Kidney (tissue), 14 donors: ENCODE results near the gene B3GALT5. TPM values are rescaled to one million over a fixed set of nuclear protein-coding genes. Genes with fewer than 3 reads are reported as not detected.
A peak's percentile ranks its signal among the peaks of the same experiment; 100 is the strongest.

Experiments used
- DNase-seq, 5 donors: peaks; one replicate each; pipeline ENCODE4 v3.0.0-alpha.2; 2013 to 2020
- FAIRE-seq: peaks from 2 replicates; lab custom pipeline; 2012; peaks lifted over from hg19 to GRCh38; lab: Jason Lieb, UNC
- H3K27ac ChIP-seq, 2 donors: one replicate each; pipeline ENCODE4 v1.7.0; 2013; ENCODE audit warnings: low read depth in 2 of 2, low read length in 2 of 2, inconsistent platforms in 1 of 2
- H3K27me3 ChIP-seq: one replicate; pipeline ENCODE4 v1.7.1; 2013; ENCODE audit warnings: low read length, inconsistent platforms; ENCODE audit not compliant: control insufficient read depth, insufficient read depth
- H3K36me3 ChIP-seq, 3 donors: one replicate each; pipeline versions ENCODE4 v1.7.0 to v1.7.1; 2013; ENCODE audit warnings: low read length in 3 of 3, control low read depth in 1 of 3, inconsistent platforms in 1 of 3; ENCODE audit not compliant: insufficient read depth in 3 of 3, control insufficient read depth in 2 of 3
- H3K4me1 ChIP-seq, 3 donors: one replicate each; pipeline versions ENCODE4 v1.7.0 to v1.7.1; 2013; ENCODE audit warnings: low read length in 3 of 3, inconsistent platforms in 1 of 3, low read depth in 1 of 3; ENCODE audit not compliant: control insufficient read depth in 2 of 3, insufficient read depth in 2 of 3
- H3K4me3 ChIP-seq, 3 donors: one replicate each; pipeline versions ENCODE4 v1.7.0 to v1.8.1; 2013; ENCODE audit warnings: low read length in 3 of 3, control low read depth in 1 of 3, inconsistent platforms in 1 of 3
- H3K9ac ChIP-seq, 3 donors: one replicate each; pipeline versions ENCODE4 v1.7.0 to v1.7.1; 2013; ENCODE audit warnings: low read length in 3 of 3, control low read depth in 1 of 3, inconsistent platforms in 1 of 3
- H3K9me3 ChIP-seq, 3 donors: one replicate each; pipeline versions ENCODE4 v1.7.0 to v1.7.1; 2013; ENCODE audit warnings: low read length in 3 of 3, control low read depth in 1 of 3, inconsistent platforms in 1 of 3; ENCODE audit not compliant: control insufficient read depth in 2 of 3, insufficient read depth in 1 of 3
- CTCF ChIP-seq: IDR thresholded peaks from 3 replicates; pipeline ENCODE4 v1.5.1; 2012; ENCODE audit warnings: mild to moderate bottlenecking, moderate library complexity, borderline replicate concordance; ENCODE audit not compliant: insufficient read depth; ENCODE audit errors: extremely low read depth
- intact Hi-C: fragments of 100-400 bp; cut with DNase I; formaldehyde crosslinking; loops from one replicate; pipeline ENCODE4 v1.11.1; 2022
- polyA plus RNA-seq: library from polyadenylated mRNA; stranded (reverse); fragments of 350-450 nt; fragmentation: Illumina TruSeq; extraction: RNeasy Lipid Tissue Mini Kit (QIAGEN cat#74804); gene quantifications from one replicate; pipeline ENCODE4 v1.2.3, GENCODE V29; 2014; ENCODE audit warnings: low read depth, low replicate concordance; ENCODE audit not compliant: insufficient read depth
- total RNA-seq: library from RNA; stranded (reverse); fragmentation: NEBNext Ultra II Directional; extraction: Animal tissue kit (Norgen Biotek cat#: 25700); gene quantifications from one replicate; pipeline ENCODE4 v1.2.1, GENCODE V29; 2021
- donor health status: control.
- donor health status: control.
- donor health status: control.
- donor health status: control.
- donor health status: control.
- donor health status: DM: yes; HTN: yes; CAD: no.
- donor health status: Normal renal cell carcinoma (clear cell type).

The B3GALT5 gene
- total and polyA plus RNA-seq, 2 donors from 2014 or later = 0.24 to 5.6 TPM

DNA sequence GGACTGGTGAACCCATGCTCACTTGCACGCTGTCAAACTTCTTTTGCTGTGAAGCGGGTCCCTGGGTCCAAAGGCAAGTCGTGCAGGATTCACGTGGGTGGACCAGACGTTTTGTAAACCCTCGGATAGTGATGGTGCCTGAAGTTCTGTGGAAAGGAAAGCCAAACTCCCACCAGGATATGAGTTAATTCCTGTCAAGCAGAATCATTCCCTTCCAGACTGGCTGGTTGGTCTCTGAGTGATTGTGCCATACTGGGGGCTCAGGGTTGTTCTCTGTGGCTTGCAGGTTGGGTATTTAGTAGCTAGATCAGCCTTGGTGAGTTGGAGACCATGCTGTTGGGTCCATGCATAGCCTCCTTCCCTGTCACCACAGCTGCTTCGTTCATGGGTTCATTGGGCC is 99.5 kb downstream of the B3GALT5 start:
- Histone ChIP-seq H3K4me1 (no peaks in the 10 kb centered on the region), H3K36me3 (no peaks in the 10 kb centered on the region), H3K27ac (no peak overlapping the region), H3K9me3 (no peaks in the 10 kb centered on the region), H3K4me3 (no peak overlapping the region), H3K9ac (no peak overlapping the region), H3K27me3 (no peaks in the 10 kb centered on the region)
- intact Hi-C loops = loop anchor here (5.0 kb wide), 1 partner anchor 195 kb away; no protein-coding TSS in a partner anchor
- no peak for TF ChIP-seq CTCF
- no peak for FAIRE-seq
- no peak for DNase-seq

DNA sequence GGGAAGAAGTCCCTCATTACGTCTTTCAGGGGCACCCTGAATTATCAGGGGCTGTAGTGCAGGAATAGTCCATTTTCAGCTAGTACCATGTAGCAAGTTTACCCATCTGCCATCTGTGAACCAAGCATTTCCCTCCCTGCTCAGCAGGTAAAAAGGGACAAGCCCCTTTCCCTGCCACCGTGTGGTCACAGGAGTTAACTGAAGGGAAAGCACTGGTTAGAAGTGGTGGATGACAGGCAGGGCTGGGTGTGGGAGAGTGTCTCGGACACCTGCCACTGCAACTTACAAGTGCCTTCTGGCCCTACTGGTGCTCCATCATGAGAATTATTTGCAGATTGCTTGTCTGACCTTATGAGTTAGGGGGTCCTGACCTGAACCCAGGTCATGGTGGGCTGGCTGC is 100.2 kb downstream of the B3GALT5 start:
- no peak for FAIRE-seq
- Histone ChIP-seq H3K27me3 (no peaks in the 10 kb centered on the region), H3K27ac (no peak overlapping the region), H3K9ac (no peak overlapping the region), H3K36me3 (no peaks in the 10 kb centered on the region), H3K9me3 (no peaks in the 10 kb centered on the region), H3K4me1 (no peaks in the 10 kb centered on the region), H3K4me3 (no peak overlapping the region)
- intact Hi-C loops = loop anchor here (5.0 kb wide), 1 partner anchor 196 kb away; no protein-coding TSS in a partner anchor
- TF ChIP-seq CTCF = no peak
- DNase-seq = peak in 1 of 5 donors; percentile 41

- no peaks in the 10 kb centered on the region for H3K27me3 ChIP-seq
- H3K4me1 ChIP-seq = no peaks in the 10 kb centered on the region
- H3K9ac ChIP-seq = no peak overlapping the region
- intact Hi-C loops = loop anchor here (5.0 kb wide), 1 partner anchor 197 kb away; no protein-coding TSS in a partner anchor
- FAIRE-seq (no peak), DNase-seq (no peak)
- H3K36me3 ChIP-seq = no peaks in the 10 kb centered on the region
- H3K27ac ChIP-seq = no peak overlapping the region
- TF ChIP-seq CTCF = no peak
- no peak overlapping the region for H3K4me3 ChIP-seq
- H3K9me3 ChIP-seq = no peaks in the 10 kb centered on the region
These were observed 101.2 kb downstream of the B3GALT5 start for GRCh38 chr21:39713905-39714304.

DNA sequence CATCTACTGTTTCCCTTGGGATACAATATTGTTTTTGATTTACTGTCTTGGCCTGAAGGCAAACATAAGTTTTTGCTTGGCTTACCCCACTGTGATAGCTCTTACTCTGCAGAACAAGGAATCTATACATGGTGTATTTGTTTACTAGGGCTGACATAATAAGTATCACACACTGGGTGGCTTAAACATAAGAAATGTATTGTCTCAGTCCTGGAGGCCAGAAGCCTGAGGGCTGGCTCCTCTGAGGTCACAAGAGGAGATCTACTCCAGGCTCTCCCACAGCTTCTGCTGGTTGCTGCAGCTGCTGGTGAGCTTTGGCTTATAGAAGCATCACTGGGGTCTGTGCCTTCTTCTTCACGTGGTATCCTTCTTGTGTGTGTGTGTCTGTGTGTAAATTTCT is 101.6 kb downstream of the B3GALT5 start:
- Histone ChIP-seq H3K36me3 (no peaks in the 10 kb centered on the region), H3K27ac (no peak overlapping the region), H3K4me3 (no peak overlapping the region), H3K9me3 (no peaks in the 10 kb centered on the region), H3K9ac (no peak overlapping the region), H3K27me3 (no peaks in the 10 kb centered on the region), H3K4me1 (no peaks in the 10 kb centered on the region)
- intact Hi-C loops = loop anchor here (5.0 kb wide), 1 partner anchor 197 kb away; no protein-coding TSS in a partner anchor
- no peak for TF ChIP-seq CTCF
- no peak for FAIRE-seq
- no peak for DNase-seq
